HG03097 (cell line): Measurements from ENCODE around the gene PDS5B.
"Not testable (repeated sequence)": the region's sequence is repeated elsewhere in the genome, so short reads cannot be mapped to it uniquely, and the experiment has no call there.

Experiments used
- ATAC-seq: cut with Tn5 transposase; IDR thresholded peaks from one replicate; pipeline ENCODE4 v1.9.1; 2021; ENCODE audit not compliant: unreplicated experiment, low FRiP score

The PDS5B gene, protein sequence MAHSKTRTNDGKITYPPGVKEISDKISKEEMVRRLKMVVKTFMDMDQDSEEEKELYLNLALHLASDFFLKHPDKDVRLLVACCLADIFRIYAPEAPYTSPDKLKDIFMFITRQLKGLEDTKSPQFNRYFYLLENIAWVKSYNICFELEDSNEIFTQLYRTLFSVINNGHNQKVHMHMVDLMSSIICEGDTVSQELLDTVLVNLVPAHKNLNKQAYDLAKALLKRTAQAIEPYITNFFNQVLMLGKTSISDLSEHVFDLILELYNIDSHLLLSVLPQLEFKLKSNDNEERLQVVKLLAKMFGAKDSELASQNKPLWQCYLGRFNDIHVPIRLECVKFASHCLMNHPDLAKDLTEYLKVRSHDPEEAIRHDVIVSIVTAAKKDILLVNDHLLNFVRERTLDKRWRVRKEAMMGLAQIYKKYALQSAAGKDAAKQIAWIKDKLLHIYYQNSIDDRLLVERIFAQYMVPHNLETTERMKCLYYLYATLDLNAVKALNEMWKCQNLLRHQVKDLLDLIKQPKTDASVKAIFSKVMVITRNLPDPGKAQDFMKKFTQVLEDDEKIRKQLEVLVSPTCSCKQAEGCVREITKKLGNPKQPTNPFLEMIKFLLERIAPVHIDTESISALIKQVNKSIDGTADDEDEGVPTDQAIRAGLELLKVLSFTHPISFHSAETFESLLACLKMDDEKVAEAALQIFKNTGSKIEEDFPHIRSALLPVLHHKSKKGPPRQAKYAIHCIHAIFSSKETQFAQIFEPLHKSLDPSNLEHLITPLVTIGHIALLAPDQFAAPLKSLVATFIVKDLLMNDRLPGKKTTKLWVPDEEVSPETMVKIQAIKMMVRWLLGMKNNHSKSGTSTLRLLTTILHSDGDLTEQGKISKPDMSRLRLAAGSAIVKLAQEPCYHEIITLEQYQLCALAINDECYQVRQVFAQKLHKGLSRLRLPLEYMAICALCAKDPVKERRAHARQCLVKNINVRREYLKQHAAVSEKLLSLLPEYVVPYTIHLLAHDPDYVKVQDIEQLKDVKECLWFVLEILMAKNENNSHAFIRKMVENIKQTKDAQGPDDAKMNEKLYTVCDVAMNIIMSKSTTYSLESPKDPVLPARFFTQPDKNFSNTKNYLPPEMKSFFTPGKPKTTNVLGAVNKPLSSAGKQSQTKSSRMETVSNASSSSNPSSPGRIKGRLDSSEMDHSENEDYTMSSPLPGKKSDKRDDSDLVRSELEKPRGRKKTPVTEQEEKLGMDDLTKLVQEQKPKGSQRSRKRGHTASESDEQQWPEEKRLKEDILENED (N-terminal part only)

DNA sequence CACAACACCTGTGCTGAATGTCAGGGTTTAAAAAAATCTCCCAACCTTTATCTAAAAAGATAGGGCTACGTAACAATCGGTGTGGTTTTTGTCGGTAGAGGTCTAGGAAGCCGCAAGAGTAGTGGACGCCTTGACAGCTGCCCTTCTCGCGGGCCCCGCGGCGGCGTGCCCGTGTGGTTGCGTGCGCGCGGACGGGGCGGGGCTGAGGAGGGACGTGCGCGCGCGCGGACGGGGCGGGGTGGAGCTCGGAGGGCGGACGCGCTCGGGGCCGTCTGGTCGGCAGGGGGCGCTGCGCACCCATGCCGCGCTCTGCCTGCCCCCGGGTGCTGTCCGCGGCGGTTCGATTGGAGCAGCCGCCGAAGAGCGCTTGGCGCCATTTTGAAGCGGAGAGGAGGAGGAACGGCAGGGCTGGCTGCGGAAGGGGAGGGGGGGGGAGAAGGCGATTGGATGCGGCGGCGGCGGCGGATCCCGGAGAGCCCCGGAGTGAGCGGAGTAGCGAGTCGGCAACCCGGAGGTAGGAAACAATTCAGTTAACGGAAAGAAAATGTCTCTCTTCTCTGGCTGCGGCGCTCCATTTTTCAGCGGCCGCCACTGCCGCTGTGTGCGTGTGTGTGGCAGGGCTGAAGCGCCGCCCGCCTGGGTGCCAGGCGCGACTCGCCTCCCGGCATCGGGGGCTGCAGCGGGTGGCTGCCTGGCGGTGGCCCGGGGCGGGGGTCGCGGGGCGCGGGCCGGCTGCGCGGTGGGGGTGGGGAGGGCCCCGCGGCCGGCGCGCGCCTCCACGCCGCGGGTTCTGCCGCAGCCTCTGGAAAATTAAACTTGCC lies at the start of gene PDS5B:
TSS of gene PDS5B (plus strand) at position 373 of the 821 bp plus-strand sequence. CDS start 62,321 bp downstream, outside the sequence.
- peak; percentile 69 for ATAC-seq

DNA sequence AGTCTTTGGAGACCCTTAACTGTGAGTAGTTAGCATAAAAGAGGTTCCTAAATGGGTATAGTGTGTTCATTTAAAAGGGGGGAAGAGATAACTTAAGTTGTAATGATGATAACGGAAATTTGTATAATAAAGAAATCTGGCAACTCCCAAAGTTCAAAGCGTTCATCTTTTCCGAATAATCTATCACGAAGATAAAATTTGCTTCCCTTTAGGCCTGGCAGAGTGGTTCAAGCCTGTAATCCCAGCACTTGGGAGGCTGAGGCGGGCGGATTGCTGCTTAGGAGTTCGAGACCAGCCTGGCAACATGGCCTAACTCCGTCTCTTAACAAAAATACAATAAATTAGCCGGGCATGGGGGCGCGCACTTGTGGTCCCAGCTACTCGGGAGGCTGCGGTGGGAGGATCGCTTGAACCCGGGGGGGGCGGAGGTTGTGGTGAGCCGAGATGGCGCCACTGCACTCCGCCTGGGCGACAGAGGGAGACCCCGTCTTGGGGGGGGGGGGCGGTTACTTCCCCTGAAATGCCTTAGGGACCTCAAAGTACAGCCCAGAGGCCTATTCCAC lies 48.6 kb upstream of the PDS5B start:
- ATAC-seq = no peak

DNA sequence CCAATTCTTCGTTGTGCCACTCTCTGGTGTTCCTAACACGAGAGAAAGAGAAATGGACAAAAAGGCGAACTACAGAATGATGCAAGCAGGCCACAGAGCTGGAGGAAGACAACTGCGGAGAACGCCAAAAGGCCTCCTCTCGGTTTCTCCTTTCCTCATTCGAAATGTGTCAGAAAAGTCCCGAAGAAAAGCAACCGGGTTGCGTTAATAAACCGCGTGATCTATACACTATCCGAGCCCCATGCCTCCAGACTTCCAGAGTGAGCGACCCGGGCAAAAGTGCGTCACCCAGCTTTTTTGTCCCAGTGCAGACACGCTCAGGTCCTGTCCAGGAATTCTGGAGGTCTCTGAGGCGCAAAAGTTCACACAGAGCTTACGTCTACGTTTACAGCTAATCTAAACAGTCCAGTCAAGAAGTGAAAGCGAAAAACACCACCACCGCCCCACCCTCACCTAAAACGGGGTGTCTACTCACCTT lies 48.1 kb upstream of the PDS5B start:
- peak; percentile 76 for ATAC-seq

GRCh38 chr13:32538621-32539246 lies 47.5 kb upstream of the PDS5B start, which contains the start of gene N4BP2L2:
Gene N4BP2L2 (minus strand): TSS chr13:32538795. CDS start chr13:32537027, 1,768 bp downstream.
- ATAC-seq = peak; percentile 96

GRCh38 chr13:32542221-32542620 lies 44.0 kb upstream of the PDS5B start:
- ATAC-seq = no peak

DNA sequence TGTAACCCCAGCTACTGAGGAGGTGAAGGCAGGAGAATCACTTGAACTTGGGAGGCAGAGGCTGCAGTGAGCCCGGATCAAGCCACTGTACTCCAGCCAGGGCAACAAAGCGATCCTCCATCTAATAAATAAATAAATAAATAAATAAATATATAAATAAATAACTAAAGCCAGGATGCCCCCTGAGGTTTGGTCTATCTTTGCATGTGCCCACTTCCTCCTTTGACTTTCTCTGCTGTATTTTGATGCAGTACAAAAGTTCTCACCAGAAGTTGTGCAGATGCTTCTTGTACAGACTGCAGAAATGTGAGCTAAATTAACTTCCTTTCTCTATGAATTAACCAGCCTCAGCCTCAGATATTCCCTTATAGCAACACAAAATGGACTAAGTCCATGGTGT lies 41.2 kb upstream of the PDS5B start:
- ATAC-seq = no peak

DNA sequence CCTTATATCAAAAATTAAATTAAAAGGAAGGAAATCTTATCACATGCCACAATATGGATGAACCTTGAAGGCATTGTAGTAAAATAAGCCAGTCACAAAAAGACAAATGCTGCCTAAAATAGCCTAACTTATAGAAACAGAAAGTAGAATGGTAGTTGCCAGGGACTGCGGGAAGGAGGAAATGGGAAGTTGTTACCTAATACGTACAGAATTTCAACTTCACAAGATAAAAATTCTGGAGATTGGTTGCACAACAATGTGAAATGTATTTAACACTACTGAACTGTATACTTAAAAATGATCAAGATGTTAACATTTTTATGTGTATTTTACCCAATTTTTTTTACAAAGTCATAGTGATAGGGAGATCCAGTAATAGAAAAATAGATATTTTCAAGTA lies 37.4 kb upstream of the PDS5B start:
- ATAC-seq = no peak

- ATAC-seq = no peak
Observed at GRCh38 chr13:32549788-32550187, 36.5 kb upstream of the PDS5B start.

DNA sequence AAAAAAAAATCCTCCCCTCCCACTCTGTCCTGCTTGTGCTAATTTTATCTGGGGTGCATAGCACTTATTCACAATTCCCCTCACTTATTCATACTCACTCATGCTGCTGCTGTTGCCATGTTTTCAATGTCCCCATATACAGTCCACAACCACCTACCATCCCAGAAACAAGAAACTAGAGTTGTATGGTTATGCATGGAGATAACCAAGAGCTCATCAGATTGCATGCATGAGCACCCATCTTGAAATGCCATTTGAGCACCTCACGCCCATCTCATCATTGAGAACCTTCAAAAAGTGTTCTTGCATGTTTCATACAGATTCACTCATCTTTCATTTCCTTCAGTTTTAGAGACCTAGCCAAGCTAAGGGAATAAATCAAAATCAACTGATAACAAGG lies 32.5 kb upstream of the PDS5B start:
- no peak for ATAC-seq

- ATAC-seq = no peak
Observed at GRCh38 chr13:32555613-32556012, 30.6 kb upstream of the PDS5B start.

GRCh38 chr13:32560842-32561241 lies 25.4 kb upstream of the PDS5B start:
- not testable (repeated sequence) for ATAC-seq

GRCh38 chr13:32575687-32576086 lies 10.6 kb upstream of the PDS5B start:
- ATAC-seq = not testable (repeated sequence)

DNA sequence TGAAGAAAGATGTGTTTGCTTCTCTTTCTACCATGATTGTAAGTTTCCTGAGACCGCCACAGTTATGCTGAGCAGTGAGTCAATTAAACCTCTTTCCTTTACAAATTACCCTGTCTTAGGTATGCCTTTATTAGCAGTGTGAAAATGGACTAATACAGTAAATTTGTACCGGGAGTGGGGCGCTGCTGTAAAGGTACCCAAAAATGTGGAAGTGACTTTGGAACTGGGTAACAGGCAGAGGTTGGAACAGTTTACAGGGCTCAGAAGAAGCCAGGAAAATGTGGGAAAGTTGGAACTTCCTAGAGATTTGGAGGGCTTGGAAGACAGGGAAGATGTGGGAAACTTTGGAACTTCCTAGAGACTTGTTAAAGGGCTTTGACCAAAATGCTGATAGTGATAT lies 9.2 kb upstream of the PDS5B start:
- ATAC-seq = no peak

- no peak for ATAC-seq
Observed at GRCh38 chr13:32581177-32581786, 5.0 kb upstream of the PDS5B start.

- ATAC-seq = no peak
Observed at GRCh38 chr13:32582281-32582680, 4.0 kb upstream of the PDS5B start.

GRCh38 chr13:32582991-32583390 lies 3.3 kb upstream of the PDS5B start:
- ATAC-seq = no peak

- no peak for ATAC-seq
Observed at GRCh38 chr13:32585550-32586079, 637 bp upstream of the PDS5B start.
